Stomach (tissue), 4 donors: ENCODE measurements around the gene SKA3.

Source experiments
- EP300 ChIP-seq: sonication (generic); formaldehyde crosslinking; IDR thresholded peaks from one replicate; pipeline ENCODE4 v1.6.1; 2017; ENCODE audit warnings: antibody characterized with exemption
- POLR2A ChIP-seq, 4 donors: fragments of 450-650 bp; IDR thresholded peaks; one replicate each; pipeline ENCODE4 v1.6.1; 2016; ENCODE audit warnings: antibody characterized with exemption in 4 of 4, control low read depth in 2 of 4, mild to moderate bottlenecking in 1 of 4, moderate library complexity in 1 of 4
- POLR2AphosphoS5 ChIP-seq, 3 donors: sonication (generic); formaldehyde crosslinking; IDR thresholded peaks; one replicate each; pipeline ENCODE4 v1.6.1; 2016; ENCODE audit warnings: antibody characterized with exemption in 3 of 3
- TF ChIP-seq, protein P1 (sequence below), 7 experiments: fragments of 450-650 bp in 4 of 7; fragments of 200-600 bp in 3 of 7; sonication (generic) in 3 of 7; IDR thresholded peaks; one replicate each; pipeline ENCODE4 v1.5.1; 2016 to 2019; ENCODE audit warnings: antibody characterized with exemption in 7 of 7, control low read depth in 2 of 7, mild to moderate bottlenecking in 1 of 7

DNA sequence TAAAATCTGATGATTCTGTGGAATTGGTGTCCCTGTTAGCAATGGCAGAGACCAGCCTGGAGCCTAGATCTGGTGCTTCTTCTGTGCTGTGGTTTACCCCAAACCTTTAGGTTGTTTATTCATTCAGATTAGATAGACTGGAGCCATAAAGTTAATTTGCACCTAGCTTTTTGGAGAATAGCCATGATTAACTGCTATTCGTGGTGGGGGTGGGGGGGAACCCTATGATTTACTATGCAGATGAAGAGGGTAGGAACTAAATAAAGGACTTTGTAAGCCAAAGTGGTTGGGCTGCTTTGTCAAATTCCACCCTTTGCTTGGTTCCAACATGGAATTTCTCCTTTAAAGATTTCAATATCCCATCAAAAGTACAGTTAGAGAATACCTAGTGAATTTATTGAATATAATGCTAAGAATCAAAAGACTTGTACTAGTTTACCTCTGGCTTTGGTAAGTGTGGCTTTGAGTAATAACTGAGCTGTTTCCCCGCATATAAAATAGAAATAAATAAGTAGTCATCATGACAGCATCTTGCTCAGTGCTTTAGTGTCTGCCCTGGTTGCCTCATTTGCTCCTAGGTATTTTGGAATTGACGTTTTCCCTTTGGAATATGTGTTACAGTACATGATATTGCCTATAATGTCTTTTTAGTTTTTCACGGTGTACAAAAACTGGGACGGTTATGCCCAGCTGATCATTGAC, 27.6 kb downstream of the SKA3 start:
- TF ChIP-seq, protein P1, sequence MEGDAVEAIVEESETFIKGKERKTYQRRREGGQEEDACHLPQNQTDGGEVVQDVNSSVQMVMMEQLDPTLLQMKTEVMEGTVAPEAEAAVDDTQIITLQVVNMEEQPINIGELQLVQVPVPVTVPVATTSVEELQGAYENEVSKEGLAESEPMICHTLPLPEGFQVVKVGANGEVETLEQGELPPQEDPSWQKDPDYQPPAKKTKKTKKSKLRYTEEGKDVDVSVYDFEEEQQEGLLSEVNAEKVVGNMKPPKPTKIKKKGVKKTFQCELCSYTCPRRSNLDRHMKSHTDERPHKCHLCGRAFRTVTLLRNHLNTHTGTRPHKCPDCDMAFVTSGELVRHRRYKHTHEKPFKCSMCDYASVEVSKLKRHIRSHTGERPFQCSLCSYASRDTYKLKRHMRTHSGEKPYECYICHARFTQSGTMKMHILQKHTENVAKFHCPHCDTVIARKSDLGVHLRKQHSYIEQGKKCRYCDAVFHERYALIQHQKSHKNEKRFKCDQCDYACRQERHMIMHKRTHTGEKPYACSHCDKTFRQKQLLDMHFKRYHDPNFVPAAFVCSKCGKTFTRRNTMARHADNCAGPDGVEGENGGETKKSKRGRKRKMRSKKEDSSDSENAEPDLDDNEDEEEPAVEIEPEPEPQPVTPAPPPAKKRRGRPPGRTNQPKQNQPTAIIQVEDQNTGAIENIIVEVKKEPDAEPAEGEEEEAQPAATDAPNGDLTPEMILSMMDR (IDR thresholded peaks at IDR 0.05), result no peak
- TF ChIP-seq EP300 (no peak), POLR2A (IDR thresholded peaks at IDR 0.05) (no peak), POLR2AphosphoS5 (IDR thresholded peaks at IDR 0.05) (no peak)
